ENCODE measurements around the gene KRTAP10-8.
"Not testable (repeated sequence)": the region's sequence is repeated elsewhere in the genome, so short reads cannot be mapped to it uniquely, and the experiment has no call there.

Gene KRTAP10-8

DNA sequence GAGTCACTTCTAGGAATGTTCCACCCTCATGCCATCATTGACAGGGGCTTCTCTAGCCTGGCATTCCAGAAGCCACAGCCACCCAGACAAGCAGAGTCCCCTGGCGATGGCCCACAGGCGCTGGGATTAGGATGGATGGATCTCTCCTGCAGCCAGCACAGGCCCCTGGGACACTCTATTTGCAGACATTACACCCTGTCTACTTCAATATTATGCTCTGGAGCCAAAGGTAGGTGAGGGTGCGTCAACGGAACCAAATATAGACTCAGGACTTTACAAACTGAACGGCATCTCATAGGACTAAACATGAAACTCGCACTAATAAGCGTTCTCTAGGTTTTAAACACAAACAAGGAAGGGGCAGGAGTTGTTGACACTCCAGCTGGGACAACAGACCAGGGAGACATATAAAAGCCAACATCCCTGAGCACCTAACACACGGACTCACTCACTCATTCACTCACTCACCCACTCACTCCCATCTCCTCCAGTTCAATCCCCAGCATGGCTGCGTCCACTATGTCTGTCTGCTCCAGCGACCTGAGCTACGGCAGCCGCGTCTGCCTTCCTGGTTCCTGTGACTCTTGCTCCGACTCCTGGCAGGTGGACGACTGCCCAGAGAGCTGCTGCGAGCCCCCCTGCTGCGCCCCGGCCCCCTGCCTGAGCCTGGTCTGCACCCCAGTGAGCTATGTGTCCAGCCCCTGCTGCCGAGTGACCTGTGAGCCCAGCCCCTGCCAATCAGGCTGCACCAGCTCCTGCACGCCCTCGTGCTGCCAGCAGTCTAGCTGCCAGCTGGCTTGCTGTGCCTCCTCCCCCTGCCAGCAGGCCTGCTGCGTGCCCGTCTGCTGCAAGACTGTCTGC is 11.5 kb upstream of the KRTAP10-8 start, which contains the start of gene KRTAP10-7:
KRTAP10-7 (plus strand) TSS at position 480 of the 861 bp plus-strand sequence; CDS start at position 505, 25 bp downstream.
- not testable (repeated sequence) for DNase-seq

DNA sequence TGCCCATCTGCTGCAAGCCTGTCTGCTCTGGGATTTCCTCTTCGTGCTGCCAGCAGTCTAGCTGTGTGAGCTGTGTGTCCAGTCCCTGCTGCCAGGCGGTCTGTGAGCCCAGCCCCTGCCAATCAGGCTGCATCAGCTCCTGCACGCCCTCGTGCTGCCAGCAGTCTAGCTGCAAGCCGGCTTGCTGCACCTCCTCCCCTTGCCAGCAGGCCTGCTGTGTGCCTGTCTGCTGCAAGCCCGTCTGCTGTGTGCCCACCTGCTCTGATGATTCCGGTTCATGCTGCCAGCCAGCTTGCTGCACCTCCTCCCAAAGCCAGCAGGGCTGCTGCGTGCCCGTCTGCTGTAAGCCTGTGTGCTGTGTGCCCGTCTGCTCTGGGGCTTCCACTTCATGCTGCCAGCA is 10.8 kb upstream of the KRTAP10-8 start:
- not testable (repeated sequence) for DNase-seq

DNA sequence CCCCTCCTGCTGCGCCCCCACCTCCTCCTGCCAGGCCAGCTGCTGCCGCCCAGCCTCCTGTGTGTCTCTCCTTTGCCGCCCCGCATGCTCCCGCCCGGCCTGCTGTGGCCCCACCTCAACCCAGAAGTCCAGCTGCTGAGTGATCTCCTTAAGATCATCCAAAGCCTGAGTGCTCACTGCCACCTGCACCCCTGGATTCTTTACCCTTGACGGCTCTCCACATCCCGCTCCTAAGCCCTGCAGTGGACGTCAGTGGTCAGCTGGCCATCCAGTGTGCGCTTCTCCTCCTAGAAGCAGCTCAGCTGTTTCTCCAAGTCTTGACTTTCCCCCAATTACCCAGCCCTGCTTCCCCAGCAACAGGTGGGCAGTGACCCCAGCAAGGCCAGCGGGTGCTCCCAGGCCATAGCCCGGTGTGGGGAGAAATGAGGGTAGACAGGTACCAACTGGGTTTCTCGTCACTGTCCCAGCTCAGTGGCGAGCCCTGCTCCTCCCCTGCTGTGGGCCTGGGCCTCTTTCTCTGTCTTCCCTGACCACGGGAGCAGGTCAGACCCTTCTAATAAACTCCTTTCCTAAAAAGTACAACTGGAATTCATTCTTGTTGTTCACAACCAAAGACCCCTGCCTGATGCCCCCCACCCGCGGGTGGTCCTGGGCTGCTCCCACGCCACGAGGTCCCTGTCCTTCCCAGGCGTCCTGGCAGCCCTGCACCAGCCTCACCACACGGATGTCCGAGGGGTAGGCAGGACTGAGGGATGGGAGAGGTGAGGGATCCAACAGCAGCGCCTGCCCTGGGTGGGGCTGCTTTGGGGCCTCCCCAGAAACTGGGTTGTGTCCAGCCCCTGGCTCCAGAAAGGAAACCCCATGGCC is 10.1 kb upstream of the KRTAP10-8 start:
- no peak for DNase-seq

DNA sequence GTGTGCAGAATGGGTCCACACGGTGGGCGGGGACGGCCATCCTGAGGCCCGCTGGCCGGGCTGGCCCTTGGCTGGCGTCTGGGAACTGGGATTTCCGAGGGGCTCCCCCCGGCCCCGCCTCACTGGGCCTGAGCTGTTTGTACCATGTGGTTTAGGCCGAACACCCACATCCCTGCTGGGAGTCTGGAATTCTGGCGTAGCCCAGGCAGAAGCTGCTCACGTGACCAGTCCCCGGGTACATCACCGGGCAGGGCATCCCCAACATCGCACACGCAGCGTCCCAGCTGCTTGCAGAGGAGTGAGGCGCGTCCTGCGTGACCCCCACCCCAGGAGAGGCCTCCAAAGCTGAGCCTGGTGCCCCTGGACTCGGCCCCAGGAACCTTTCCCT is 9.4 kb upstream of the KRTAP10-8 start:
- no peak for DNase-seq

DNA sequence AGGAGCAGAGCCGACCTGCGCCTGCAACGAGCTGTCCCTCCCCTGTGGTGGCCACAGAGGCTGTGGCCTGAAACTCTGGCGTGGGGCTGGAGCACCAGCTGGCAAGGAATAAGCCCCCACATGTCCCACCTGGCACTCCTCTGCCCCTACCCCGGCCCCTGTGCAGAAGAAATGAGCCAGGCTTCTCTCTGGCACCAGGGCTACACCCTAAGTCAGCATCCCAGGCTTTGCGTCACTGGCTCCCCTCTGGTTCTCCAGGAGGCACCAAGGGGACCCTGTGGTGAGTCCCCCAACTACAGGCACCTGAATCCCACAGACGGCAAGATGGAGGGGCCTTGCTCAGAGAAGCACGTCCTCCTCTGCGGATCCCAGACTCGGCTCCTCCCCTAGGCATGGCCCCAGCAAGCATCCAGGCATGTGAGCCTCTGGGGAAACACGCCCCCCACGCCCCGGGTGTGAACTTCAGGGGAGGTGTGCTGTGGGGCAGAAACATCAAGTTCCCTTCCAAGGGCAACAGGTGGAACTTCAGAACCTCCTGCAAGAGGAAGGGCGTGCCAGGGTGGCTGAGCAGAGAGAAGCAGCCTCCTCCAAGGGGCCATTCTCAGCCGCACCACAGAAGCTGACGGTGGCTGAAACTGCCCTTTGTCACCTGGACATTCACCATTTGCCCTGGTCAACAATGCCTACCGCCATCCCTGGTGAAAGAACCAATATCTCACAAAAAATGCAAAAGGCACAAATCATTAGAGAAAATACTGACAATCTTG is 8.6 kb upstream of the KRTAP10-8 start:
- DNase-seq, result no peak

DNA sequence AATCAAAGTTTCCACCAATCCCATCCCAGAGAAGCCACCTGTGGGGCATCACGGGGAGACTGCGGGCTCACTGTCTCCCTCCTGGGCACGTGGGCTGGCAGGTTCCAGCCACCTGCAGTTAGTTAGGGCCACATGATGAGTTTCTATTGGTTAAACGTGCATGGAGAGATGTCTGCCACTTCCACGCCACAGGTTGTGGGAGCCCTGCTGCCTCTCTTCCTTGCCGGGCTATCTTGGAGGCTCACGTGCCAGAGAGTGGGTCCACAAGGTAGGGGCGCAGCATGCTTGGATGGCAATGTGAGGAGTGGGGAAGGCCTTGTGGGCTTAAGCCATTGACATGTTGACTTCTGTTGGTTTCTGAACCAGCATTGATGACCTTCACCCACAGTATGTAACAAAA is 8.0 kb upstream of the KRTAP10-8 start:
- DNase-seq, result no peak

DNA sequence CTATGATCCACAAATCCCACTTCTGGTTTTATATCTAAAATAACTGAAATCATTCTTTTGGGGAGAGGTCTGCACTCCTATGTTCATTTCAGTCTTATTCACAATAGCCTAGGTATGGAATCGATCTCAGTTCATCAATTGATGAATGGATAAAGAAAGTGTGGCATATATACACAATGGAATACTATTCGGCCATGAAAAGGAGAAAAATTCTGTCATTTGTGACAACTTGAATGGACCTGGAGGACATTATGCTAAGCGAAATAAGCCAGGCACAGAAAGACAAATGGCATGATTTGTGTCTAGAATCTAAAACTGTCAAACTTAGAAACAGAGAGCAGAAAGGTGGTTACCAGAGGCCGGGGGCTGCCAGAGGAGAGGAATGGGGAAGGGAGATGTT is 5.4 kb upstream of the KRTAP10-8 start:
- no peak for DNase-seq

DNA sequence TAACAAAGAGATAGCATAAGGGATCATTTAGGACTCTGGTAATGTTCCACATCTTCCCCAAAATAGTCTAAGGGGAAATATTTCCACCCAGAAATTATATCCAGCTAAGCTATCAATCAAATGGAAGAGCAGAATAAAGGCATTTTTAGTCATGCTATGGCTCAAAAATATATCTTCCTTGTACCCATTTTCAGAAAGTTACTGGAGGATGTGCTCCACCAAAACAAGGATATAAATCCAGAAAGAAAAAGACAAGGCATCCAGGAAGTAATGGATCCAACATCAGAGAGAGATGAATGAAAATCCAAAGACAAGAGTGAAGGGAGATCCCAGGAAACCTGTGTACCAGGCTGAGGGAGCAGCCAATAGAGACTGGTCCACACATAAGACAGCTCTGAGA is 2.7 kb upstream of the KRTAP10-8 start:
- DNase-seq, result no peak

DNA sequence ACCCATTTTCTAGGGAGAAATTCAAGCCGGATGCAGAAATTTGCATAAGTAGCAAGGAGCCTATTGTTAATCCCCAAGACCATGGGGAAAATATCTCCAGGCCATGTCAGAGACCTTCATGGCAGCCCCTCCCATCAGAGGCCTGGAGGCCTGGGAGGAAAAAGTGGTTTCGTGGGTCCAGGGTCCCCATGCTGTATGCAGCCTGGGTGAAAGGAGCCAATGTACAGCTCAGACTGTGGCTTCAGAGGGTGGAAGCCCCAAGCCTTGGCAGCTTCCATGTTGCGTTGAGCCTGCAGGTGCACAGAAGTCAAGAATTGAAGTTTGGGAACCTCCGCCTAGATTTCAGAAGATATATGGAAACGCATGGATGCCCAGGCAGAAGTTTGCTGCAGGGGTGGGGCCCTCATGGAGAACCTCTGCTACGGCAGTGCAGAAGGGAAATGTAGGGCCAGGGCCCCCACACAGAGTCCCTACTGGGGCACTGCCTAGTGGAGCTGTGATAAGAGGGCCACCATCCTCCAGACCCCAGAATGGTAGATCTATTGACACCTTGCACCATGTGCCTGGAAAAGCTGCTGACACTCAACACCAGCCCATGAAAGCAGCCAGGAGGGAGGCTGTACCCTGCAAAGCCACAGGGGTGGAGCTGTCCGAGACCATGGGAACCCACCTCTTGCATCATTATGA is 1.6 kb upstream of the KRTAP10-8 start:
- not testable (repeated sequence) for DNase-seq

DNA sequence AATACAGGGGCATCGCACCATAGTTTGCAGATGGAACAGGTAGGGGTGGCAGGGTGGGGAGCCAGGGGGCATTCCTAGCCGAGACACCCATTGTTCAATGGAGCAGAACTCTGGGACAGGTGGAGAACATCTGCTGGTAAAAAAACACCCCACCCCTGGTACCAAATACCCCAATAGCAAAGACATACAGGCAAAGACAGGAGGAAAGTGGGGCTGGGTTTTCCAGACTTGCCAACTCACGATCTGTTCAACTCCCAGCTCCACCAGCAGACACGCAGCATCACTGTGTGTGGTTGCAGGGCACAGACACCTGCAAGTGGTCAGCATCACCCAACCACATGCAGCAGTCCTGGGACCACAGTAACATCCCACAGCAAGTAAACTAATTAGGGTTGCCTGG is 328 bp upstream of the KRTAP10-8 start:
- no peak for DNase-seq

DNA sequence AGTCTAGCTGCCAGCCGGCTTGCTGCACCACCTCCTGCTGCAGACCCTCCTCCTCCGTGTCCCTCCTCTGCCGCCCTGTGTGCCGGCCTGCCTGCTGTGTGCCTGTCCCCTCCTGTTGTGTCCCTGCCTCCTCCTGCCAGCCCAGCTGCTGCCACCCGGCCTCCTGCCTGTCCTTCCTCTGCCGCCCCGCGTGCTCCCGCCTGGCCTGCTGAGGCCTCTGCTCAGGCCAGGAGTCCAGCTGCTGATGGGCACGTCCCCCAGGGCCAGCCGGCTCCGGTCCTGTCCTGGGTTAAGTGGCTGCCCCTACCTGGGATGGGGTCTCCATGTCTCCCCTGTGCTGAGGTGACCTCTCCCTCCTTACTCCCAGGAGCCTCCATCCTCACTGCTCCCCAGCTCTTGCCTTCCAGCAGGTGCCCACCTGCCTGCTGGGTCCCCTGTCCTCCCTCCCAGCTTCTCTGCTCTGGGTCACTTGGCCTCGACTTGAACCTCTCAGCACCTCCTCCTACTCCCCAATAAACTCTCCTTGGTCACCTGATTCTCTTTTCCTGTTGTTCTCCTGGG is 870 bp downstream of the KRTAP10-8 start:
- no peak for DNase-seq

DNA sequence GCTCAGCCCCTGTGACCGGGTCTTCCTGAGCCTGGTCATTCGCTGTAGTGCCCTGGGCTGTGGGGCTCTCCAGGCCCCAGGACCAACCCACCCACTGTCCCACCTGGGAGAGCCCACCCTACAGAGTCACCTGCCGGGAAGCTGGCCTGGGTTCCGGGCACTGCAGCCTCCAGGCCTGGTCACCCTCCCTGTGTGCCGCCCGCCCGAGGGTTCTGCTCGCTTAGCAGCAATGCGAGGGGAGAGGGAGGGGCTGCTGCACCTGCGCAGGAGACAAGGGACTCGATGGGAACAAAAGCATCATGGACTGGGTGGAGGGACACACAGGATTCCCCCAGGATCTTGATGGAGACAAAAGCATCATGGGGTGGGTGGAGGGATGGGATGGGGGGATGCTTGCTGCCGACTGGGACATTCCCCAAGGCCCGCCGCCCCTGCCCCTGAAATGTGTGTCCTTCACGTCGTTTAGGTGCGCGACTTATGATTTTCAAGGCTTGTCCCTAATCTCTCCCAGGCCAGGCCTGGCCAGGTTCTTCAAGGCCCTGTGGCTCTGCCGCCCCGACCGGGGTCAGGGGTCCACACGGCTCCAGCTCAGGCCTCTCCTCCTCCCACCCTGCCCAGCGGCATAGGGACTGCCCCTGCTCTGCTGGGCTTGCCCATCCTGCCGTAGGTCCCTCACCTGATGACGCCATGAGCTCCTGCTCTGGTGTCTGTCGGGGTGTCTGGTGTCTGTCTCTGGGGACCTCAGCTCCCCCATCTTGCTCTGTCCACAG is 1.7 kb downstream of the KRTAP10-8 start:
- no peak for DNase-seq

DNA sequence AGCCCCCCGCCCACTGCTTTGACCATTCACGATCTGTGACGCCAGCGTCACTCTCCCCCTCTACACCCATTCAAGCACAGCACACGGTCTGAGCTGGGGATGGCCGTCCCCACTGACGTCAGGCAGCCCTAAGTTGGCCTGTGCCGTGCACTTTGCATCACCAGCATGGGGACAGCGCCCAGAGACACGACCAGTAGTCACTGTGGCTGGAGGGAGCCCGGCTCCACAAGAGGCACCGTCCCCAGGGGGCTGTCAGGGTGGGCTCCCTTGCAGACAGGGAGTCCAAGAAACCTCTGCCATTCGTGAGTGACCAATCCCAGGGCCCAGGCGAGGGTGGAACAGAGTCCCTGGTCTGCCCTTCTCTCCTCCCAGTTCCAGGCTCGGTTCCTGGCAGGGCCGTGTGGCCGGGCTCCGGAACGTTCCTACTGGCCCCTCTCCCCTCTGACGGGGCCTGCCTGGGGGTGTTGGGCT is 2.3 kb downstream of the KRTAP10-8 start:
- DNase-seq, result no peak

DNA sequence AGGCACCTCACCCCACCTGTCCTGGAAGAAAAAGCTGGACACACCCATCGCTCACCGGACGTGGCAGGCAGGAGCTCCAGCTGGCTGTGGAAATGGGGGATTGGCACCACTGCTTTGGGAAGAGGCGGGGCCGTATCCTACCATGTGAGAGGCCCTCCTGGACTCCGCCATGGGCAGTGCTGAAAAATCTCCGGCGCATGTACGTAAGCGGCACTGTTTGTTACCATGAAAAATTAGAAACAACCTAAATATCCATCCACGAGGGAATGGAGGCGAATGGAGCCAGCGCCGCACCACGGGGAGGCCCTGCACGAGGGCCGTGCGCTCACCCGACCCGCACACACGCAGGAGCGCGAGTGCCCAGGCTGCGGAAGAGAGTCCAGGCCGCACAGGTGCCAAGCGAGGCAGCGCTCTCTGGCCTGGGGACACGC is 3.1 kb downstream of the KRTAP10-8 start:
- DNase-seq, result no peak

DNA sequence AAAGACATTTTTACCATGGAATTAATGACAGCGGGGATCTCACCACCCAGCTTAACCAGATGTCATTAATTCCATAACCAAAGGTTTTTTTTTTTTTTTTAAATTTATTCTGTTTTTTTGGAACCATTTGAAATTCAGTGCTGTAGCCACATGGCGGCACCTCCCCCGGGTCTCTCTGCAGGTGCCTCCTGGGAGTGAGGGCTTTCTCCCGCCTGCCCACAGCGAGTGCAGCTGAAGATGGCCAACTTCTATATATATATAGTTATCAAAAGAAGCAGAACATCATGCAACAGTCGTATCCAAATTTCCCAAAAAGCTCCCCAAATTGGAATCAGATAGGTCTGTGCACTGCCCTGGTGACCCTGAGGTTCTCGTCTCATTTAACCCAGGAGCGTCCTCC is 3.6 kb downstream of the KRTAP10-8 start:
- no peak for DNase-seq

DNA sequence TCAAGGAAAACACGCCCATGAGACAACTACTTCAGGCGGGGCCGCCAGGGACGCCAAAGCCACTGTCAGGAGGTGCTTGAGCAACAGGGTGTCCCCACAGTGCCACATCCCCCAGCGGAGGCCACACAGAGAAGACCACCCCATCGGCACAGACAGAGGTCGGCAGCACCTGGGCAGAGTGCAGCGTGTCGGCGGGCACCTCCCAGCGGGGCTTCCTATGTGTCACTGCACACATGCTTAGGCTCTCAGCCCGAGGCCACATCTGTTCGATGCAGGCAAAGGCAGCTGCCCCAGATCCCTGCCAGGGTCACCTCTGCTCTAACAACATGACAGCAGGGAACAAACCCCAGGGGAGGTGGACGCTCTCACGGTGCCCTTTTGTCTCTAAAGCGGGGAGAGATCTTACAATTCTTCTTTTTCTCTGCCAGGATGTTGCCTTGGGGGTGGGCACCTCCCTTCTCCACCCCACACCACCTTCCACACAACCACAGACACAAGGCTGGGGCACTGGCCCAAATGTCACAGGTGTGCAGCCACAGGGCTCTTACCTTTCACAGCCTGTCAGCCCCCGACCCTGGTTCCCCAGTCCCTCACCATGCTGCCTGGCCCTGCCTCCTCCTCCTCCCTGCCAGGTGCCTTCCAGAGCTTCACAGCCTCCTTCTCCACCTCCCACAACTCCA is 4.2 kb downstream of the KRTAP10-8 start:
- DNase-seq, result no peak

DNA sequence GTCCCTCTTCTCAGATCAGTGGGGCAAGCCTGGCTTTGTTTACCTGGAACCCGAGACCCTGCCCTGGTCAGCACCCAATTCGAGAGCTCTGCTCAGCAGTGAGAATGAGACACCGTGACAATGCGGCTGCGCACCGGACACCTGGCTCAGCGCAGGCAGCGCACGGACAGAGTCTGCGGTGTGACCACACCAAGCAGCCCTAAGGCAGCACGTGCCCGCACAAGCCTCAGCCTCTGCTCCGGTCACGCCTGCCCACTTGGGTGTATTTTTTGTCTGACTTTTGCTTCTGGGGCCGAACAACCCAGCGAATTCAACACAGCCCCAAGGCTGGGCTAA is 4.7 kb downstream of the KRTAP10-8 start:
- no peak for DNase-seq

DNA sequence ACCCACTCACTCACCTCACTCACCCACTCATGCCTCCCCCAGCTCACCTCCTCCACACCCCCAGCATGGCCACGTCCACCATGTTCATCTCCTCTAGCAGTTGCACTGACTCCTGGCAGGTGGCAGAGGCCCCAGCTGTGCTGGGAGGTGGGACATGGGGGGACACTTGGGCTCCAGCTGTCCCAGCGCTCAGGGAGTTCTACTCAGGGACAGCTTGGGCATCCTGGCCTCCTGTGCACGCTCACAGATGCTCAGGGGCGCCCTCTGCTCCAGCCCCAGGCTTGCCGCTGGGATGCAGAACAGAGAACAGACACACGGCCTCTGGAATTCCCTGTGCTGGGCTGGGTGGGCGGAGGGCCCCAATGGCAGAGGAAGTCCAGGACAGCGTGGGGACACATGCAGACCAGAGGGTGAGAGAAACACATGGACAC is 5.2 kb downstream of the KRTAP10-8 start:
- DNase-seq, result no peak

DNA sequence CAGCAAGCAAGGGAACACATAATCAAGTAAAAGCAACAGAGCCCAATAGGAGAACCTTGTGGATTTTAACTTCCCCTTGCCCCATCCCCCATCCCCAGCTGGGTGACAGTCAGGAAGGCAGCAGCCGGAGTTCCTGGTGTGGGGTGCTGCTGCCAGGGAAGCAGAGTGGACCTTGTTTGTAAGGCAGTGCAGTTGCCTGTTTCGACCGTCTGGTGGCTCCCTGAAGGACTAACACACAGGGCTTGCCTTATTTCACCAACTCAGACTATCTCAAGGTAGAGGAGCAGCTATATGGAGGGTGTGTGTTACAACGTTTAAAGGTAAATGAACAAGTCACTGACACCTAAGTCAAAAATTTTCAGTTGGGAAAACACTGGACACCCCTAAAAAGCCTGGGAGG is 6.6 kb downstream of the KRTAP10-8 start:
- DNase-seq, result no peak

DNA sequence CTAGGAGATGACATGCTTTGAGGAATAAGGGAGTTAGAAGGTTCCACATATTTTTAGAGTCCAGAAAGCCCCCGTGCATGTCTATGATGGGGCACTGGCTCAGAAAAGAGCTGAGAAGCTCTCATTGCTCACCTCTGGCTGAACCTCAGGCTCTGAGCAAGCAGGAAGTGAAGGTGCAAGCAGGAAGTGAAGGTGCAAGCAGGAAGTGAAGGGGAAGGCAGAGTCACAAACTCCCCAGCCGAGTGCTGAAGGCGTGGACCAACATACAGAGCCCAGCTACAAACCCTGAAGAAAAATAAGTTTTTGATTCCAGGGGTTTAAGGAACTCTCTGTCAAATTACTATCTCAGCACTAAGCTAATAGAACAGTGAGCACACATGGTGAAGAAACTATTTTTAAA is 7.0 kb downstream of the KRTAP10-8 start:
- peak; percentile 50 to 53 for DNase-seq

DNA sequence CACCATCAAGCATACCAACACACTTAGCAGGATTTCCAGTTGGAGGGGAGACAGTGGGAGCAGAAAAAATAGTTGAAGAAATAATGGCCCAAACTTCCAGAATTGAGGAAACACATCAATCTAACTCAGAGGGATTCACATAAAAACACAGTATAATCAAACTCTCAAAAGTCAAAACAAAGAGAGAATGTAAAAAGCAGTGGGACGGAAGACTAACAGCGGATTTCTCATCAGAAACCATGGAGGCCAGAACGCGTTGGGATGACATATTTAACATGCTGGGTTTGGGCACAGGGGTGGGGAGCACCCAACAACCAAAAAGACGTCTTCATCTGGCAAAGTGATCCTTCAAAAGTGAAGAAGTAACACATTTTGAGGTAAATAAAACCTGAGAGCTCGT is 8.0 kb downstream of the KRTAP10-8 start:
- DNase-seq, result no peak
